ENCODE measurements around the gene CALCOCO1.
"Not testable (repeated sequence)": the region's sequence is repeated elsewhere in the genome, so short reads cannot be mapped to it uniquely, and the experiment has no call there.

Gene CALCOCO1

GRCh38 chr12:53698948-53699677 lies 28.1 kb downstream of the CALCOCO1 start:
- DNase-seq (ENCODE audit: low read depth in 2 of 2): no peak

- DNase-seq (ENCODE audit: low read depth in 2 of 2): no peak
These were observed 30.5 kb downstream of the CALCOCO1 start for GRCh38 chr12:53696655-53697331.

- DNase-seq (ENCODE audit: low read depth in 2 of 2): no peak
These were observed 31.0 kb downstream of the CALCOCO1 start for GRCh38 chr12:53696285-53696654.

DNA sequence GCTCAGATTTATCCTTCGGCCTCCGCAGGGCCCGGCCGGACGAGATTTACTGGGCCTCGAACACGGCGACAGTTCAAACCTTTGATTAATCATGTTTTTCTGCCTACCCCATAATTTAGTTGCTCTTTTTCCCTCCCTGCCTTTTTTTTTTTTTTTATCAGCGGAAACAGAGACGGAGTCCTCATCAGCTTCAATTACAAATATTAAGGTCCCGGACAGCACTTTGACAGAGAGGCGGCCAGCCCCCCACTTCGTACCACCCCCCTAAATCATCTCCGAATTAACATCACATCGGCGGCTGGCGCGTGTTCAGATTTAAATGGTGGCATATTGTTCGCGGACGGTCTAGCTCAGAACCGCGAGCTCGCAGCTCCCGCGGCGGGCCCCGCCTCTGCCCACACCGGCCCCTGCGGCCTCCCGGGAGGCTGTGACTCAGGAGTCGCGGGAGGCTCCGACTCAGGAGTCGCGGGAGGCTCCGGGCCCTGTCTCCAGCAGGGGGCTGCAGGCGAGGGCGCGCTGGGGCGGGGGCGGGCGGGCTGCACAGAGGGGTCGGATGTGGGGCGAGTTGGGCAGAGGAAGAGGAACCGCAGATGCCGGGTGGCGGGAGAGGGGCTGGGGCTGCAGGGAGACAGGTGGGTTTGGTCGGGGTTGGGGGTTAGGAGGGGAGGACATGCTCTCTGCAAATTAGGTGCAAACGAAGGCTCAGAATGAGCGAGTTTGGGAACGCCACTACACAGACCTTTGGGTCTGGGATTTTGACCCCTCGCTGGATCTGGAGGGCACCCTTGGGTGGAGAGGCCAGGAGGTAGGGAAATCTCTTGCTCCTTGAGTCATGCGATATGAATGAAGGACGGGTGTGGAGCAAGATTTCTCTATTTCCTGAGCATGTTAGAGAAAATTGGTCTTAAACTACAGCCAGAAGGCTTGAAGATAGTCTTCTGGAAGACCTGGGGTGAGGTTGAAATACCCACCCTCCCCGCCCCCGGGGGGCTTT lies 31.8 kb downstream of the CALCOCO1 start:
- no peak for DNase-seq (ENCODE audit: low read depth in 2 of 2)

GRCh38 chr12:53694756-53695151 lies 32.5 kb downstream of the CALCOCO1 start:
- DNase-seq (ENCODE audit: low read depth in 2 of 2): no peak

GRCh38 chr12:53688134-53688533 lies 39.1 kb downstream of the CALCOCO1 start:
- DNase-seq (ENCODE audit: low read depth in 2 of 2): no peak

DNA sequence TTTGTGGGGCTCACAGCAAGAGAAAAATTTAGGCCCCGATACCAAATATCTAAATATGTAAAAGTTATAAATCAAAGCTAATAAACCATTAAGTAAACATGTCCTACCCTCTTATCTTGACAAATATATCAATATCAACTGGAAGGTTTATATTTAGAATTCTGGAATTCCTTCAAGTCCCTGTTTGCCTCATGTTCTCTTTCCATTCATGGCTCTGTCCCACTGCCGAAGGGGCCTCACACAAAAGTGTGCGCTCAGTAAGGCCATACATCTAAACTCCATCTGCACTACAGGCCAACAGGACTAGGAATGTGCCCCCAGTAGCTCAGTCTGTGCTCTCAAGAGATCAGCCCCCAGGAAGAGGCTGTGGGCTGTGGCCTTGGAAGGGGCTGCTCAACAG lies 40.8 kb downstream of the CALCOCO1 start:
- DNase-seq (ENCODE audit: low read depth in 2 of 2): no peak

DNA sequence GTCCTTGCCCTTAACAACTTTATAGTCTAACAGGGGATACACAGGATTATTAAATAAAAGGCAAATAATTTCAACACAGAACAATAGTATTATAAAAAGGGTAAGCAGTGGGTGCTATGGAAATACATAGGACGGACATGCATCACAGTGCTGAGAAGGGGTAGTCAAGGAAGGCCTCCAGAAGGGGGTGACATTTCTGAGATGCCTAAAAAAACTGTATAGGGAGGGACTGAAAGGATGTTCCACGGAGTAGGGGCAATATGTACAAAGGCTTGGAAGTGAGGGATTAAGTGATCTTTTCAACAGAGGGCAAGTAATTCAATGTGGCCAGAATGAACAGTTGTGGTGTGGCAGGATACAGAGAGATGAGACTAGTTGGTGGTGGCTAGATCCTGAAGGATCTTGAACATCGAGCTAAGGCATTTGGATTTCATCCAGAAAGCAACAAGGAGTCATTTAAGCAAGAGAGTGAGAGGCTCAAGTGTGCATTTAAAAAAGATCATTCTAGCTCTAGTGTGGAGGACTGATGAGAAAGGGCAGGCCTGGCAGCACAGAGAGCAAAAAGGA lies 42.5 kb downstream of the CALCOCO1 start:
- no peak for DNase-seq (ENCODE audit: low read depth in 2 of 2)

DNA sequence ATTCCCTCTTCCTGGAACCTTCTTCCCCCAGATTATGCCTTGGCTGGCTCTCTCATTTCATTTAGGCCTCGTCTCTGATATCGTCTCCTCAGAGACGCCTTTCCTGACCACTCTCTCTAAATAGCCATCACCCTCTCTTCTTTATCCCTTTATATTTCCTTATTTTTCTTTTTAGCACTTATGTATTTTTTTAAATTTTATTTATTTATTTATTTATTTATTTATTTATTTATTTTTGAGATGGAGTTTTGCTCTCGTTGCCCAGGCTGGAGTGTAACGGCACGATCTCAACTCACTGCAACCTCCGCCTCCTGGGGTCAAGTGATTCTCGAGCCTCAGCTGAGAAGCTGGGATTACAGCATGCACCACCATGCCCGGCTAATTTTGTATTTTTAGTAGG lies 43.3 kb downstream of the CALCOCO1 start:
- no peak for DNase-seq (ENCODE audit: low read depth in 2 of 2)

GRCh38 chr12:53683494-53683893 lies 43.8 kb downstream of the CALCOCO1 start:
- DNase-seq (ENCODE audit: low read depth in 2 of 2): no peak

DNA sequence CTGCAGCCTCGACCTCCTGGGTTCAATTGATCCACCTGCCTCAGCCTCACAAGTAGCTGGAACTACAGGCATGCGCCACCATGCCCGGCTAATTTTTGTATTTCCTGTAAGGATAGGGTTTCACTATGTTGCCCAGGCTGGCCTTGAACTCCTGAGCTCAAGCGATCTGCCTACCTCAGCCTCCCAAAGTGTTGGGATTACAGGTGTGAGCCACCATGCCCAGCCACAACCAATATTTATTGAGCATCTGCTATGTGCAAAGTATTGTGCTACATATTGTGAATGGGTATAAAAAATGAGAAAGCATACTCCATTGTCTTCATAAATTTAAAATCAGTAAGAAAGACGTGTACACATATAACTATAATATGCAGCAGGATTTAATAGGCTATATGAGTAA lies 47.2 kb downstream of the CALCOCO1 start:
- not testable (repeated sequence) for DNase-seq (ENCODE audit: low read depth in 2 of 2)

- no peak for DNase-seq (ENCODE audit: low read depth in 2 of 2)
These were observed 49.5 kb downstream of the CALCOCO1 start for GRCh38 chr12:53677800-53678148.

GRCh38 chr12:53677016-53677799 lies 50.0 kb downstream of the CALCOCO1 start:
- no peak for DNase-seq (ENCODE audit: low read depth in 2 of 2)

DNA sequence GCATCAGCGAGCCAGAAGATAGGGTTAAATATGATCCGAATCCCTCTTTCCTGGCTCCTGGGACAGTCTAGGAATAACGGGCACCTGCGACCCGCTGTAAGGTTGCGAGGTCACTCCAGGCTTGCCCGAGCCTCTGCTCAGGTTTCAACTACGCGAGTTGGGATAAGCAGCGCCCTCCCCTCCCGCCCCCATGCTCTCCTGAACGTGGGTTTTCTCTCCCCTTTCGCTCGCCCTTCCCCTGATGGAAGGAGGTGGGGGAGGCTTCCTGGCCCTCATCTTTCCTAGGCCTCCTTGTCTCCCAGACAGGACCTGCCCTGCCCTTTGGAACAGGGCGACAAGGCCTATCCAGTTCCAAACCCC lies 50.6 kb downstream of the CALCOCO1 start:
- DNase-seq (ENCODE audit: low read depth in 2 of 2): no peak

GRCh38 chr12:53675701-53676607 lies 51.3 kb downstream of the CALCOCO1 start, which contains the start of gene ATP5MC2:
Gene ATP5MC2 (minus strand): TSS chr12:53676083. CDS start chr12:53672614, 3,469 bp downstream.
- DNase-seq (ENCODE audit: low read depth in 2 of 2): peak; percentile 92 to 94

- no peak for DNase-seq (ENCODE audit: low read depth in 2 of 2)
These were observed 52.1 kb downstream of the CALCOCO1 start for GRCh38 chr12:53674977-53675700.

DNA sequence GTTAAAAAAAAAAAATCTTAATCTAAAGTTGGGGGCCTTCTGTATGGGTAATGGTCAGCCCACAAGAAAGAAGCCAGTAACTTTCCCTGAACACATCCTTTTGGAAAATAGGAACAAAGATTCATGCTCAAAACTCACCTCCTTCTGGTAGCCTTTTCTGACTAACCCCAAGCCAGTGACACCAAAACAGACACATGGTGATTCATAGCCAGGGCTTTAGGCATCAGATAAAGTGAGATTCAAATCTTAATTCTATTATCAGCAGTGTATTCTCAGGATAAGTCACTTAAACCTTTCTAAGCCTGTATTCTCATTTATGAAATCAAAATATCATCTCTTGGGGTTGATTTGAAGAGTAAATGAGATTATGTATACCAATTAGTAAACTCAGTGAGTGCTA lies 56.3 kb downstream of the CALCOCO1 start:
- DNase-seq (ENCODE audit: low read depth in 2 of 2): no peak

DNA sequence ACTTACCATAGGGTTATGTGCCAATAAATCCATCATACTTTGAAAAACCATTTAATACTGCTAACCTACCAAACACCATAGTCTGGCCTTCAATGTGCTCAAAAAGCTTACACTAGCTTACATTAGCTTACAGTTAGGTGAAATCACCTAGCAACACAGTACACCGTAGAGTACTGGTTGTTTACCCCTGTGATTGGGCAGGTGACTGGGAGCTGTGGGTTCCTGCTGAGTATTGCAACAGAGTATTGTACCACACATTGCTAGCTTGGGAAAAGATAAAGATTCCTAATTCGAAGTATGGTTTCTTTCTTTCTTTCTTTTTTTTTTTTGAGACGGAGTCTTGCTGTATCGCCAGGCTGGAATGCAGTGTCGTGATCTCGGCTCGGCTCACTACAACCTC lies 56.9 kb downstream of the CALCOCO1 start:
- no peak for DNase-seq (ENCODE audit: low read depth in 2 of 2)

- no peak for DNase-seq (ENCODE audit: low read depth in 2 of 2)
These were observed 60.2 kb downstream of the CALCOCO1 start for GRCh38 chr12:53667080-53667479.

All from stimulated activated CD8-positive, alpha-beta memory T cell treated with anti-CD3 and anti-CD28 coated beads, Interleukin-7, amount 100 ng/mL, for 1 hour (primary cell).